UCSD-AML1 (cell line): ENCODE results near the gene NFIL3.
"Not testable (repeated sequence)": the region's sequence is repeated elsewhere in the genome, so short reads cannot be mapped to it uniquely, and the experiment has no call there.

ENCODE experiments used
- DNase-seq: peaks from one replicate; lab custom pipeline; 2025; ENCODE audit not compliant: unreplicated experiment; lab: John Stamatoyannopoulos, UW

NFIL3 gene

GRCh38 chr9:91423785-91424402 is at the start of gene NFIL3:
TSS of gene NFIL3 (minus strand) at chr9:91423832. CDS start at chr9:91410734, 13,098 bp downstream.
- peak; percentile 86 for DNase-seq

GRCh38 chr9:91471524-91471923 is 47.9 kb upstream of the NFIL3 start:
- not testable (repeated sequence) for DNase-seq

GRCh38 chr9:91465420-91465819 is 41.8 kb upstream of the NFIL3 start:
- no peak for DNase-seq

GRCh38 chr9:91458906-91459305 is 35.3 kb upstream of the NFIL3 start:
- DNase-seq, result no peak

GRCh38 chr9:91452844-91453243 is 29.2 kb upstream of the NFIL3 start:
- no peak for DNase-seq

GRCh38 chr9:91451431-91452270 is 28.0 kb upstream of the NFIL3 start:
- no peak for DNase-seq

- DNase-seq, result no peak
Measured at GRCh38 chr9:91445135-91445534, 21.5 kb upstream of the NFIL3 start.

- no peak for DNase-seq
Measured at GRCh38 chr9:91443994-91444392, 20.4 kb upstream of the NFIL3 start.

GRCh38 chr9:91443321-91443993 is 19.8 kb upstream of the NFIL3 start:
- no peak for DNase-seq

- DNase-seq, result no peak
Measured at GRCh38 chr9:91436841-91437240, 13.2 kb upstream of the NFIL3 start.

GRCh38 chr9:91433180-91433579 is 9.5 kb upstream of the NFIL3 start:
- no peak for DNase-seq

- no peak for DNase-seq
Measured at GRCh38 chr9:91431485-91431884, 7.9 kb upstream of the NFIL3 start.

- no peak for DNase-seq
Measured at GRCh38 chr9:91429501-91429900, 5.9 kb upstream of the NFIL3 start.

GRCh38 chr9:91428927-91429351 is 5.3 kb upstream of the NFIL3 start:
- DNase-seq, result no peak

- DNase-seq, result no peak
Measured at GRCh38 chr9:91428436-91428835, 4.8 kb upstream of the NFIL3 start.

GRCh38 chr9:91427873-91428272 is 4.2 kb upstream of the NFIL3 start:
- no peak for DNase-seq

- no peak for DNase-seq
Measured at GRCh38 chr9:91426123-91426745, 2.6 kb upstream of the NFIL3 start.

- DNase-seq, result no peak
Measured at GRCh38 chr9:91425271-91425670, 1.6 kb upstream of the NFIL3 start.

GRCh38 chr9:91424403-91425176 is 958 bp upstream of the NFIL3 start:
- DNase-seq, result peak; percentile 67
